AG04449 (cell line): ENCODE data around the gene ERC2.

Experiments used
- CTCF ChIA-PET: fragments of 350-600 bp; formaldehyde crosslinking; extraction: SDS; loops from one replicate; lab custom pipeline; 2021; ENCODE audit warnings: antibody characterized with exemption; lab: Yijun Ruan, JAX
- POLR2A ChIA-PET: fragments of 400-600, 350-600 bp; formaldehyde crosslinking; extraction: SDS; loops from one replicate; lab custom pipeline; 2020; ENCODE audit warnings: antibody characterized with exemption, inconsistent platforms; lab: Yijun Ruan, JAX
- DNase-seq: peaks from one replicate; pipeline ENCODE4 v3.0.0-alpha.2; 2010; ENCODE audit warnings: low read depth, low spot score
- H3K4me3 ChIP-seq: 2 replicates; pipeline ENCODE4 v1.5.1; 2011; ENCODE audit warnings: low read depth, mild to moderate bottlenecking, control low read depth, low read length
- CTCF ChIP-seq: IDR thresholded peaks from one replicate; pipeline ENCODE4 v1.5.1; 2011; ENCODE audit warnings: mild to moderate bottlenecking, moderate library complexity, low read length, control low read depth, inconsistent platforms; ENCODE audit not compliant: insufficient read depth; ENCODE audit errors: missing control alignments

ERC2 gene

DNA sequence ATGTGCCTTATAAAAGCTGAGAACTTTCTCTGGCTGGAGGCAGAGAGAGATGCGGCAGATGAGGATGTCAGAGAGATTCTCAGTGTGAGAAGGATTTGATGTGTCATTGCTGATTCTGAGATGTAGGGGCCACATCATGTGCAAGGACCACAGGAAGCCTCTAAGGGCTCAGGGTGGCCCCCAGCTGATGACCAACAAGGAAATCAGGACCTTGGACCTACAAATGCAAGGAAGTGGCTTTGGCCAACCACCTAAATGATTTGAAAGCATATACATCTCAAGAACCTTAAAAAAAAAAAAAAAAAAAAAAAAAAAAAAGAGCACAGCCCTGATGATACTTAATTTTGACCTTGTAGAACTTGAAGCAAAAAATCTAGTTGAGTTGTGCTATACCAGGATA, 282.4 kb downstream of the ERC2 start:
- no peak overlapping the region for H3K4me3 ChIP-seq
- DNase-seq, result no peak
- POLR2A ChIA-PET, result no interaction called here
- CTCF ChIA-PET, result no interaction called here
- TF ChIP-seq CTCF, result no peak

GRCh38 chr3:56183529-56183928, 284.7 kb downstream of the ERC2 start:
- ChIA-PET POLR2A (no interaction called here), CTCF (no interaction called here)
- H3K4me3 ChIP-seq, result no peak overlapping the region
- TF ChIP-seq CTCF, result no peak
- DNase-seq, result no peak

- ChIA-PET POLR2A (no interaction called here), CTCF (no interaction called here)
- no peak for DNase-seq
- H3K4me3 ChIP-seq, result no peak overlapping the region
- no peak for TF ChIP-seq CTCF
Observed at GRCh38 chr3:56180433-56180832, 287.8 kb downstream of the ERC2 start.

DNA sequence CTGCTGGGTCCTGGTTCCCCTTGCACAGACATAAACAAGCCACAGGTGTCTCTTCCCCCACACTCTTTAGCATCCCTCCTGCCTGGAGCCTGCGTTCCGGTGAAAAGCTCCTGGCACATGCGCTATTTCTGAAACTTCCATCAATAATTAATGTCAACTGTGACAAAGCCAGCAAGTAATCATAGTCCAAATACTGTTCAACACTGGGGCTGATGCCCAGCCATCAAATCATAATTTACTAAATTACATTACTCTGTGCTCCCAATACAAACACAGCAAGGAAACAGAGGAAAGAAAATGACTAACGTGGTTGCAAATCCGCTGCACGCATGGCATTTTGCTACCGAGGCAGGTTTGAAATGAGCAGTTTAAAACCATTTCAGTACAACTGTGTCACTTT, 294.7 kb downstream of the ERC2 start:
- POLR2A ChIA-PET, result no interaction called here

GRCh38 chr3:56164436-56164835, 303.8 kb downstream of the ERC2 start:
- ChIA-PET POLR2A (no interaction called here), CTCF (no interaction called here)
- no peak for DNase-seq

More for the DNA sequence above, 294.7 kb downstream of the ERC2 start:
- no peak for DNase-seq
- H3K4me3 ChIP-seq, result no peak overlapping the region
- CTCF ChIA-PET, result no interaction called here
- no peak for TF ChIP-seq CTCF

GRCh38 chr3:56157693-56158362, 310.4 kb downstream of the ERC2 start:
- DNase-seq, result no peak
- POLR2A ChIA-PET, result no interaction called here
- TF ChIP-seq CTCF, result no peak
- CTCF ChIA-PET, result no interaction called here
- no peak overlapping the region for H3K4me3 ChIP-seq

More at GRCh38 chr3:56164436-56164835, 303.8 kb downstream of the ERC2 start:
- no peak overlapping the region for H3K4me3 ChIP-seq
- TF ChIP-seq CTCF, result no peak
